IMR-90 (cell line): Measurements from ENCODE around the gene ZNF283.

Source experiments
- CEBPB ChIP-seq: IDR thresholded peaks from 2 replicates; pipeline ENCODE4 v1.6.1; 2012; ENCODE audit warnings: low read depth, low read length, improper control_type of control experiment
- CTCF ChIP-seq: conservative IDR thresholded peaks from 2 replicates; pipeline ENCODE4 v1.5.1; 2012; ENCODE audit warnings: mild to moderate bottlenecking, low read depth, low read length, improper control_type of control experiment
- ELK1 ChIP-seq: fragments of 150-350 bp; IDR thresholded peaks from 2 replicates; pipeline ENCODE4 v1.6.1; 2016; ENCODE audit warnings: low read depth, mild to moderate bottlenecking, low read length, moderate library complexity, borderline replicate concordance
- MAFK ChIP-seq: IDR thresholded peaks from 2 replicates; pipeline ENCODE4 v1.6.1; 2012; ENCODE audit warnings: low read depth, low read length, improper control_type of control experiment
- MXI1 ChIP-seq: IDR thresholded peaks from 2 replicates; pipeline ENCODE4 v1.6.1; 2012; ENCODE audit warnings: low read depth, mild to moderate bottlenecking, low read length, moderate library complexity, borderline replicate concordance
- POLR2A ChIP-seq: IDR thresholded peaks from 2 replicates; pipeline ENCODE4 v1.6.1; 2012; ENCODE audit warnings: mild to moderate bottlenecking, low read depth, low read length
- RAD21 ChIP-seq: IDR thresholded peaks from 2 replicates; pipeline ENCODE4 v1.6.1; 2012; ENCODE audit warnings: low read length, improper control_type of control experiment
- RCOR1 ChIP-seq: IDR thresholded peaks from 2 replicates; pipeline ENCODE4 v1.6.1; 2012; ENCODE audit warnings: mild to moderate bottlenecking, low read length, improper control_type of control experiment; ENCODE audit not compliant: insufficient replicate concordance
- RFX5 ChIP-seq: IDR thresholded peaks from 2 replicates; pipeline ENCODE4 v1.8.0; 2012; ENCODE audit warnings: low read depth, mild to moderate bottlenecking, low read length, moderate library complexity
- SMC3 ChIP-seq: fragments of 150-350 bp; IDR thresholded peaks from 2 replicates; pipeline ENCODE4 v1.6.1; 2016; ENCODE audit warnings: low read depth, mild to moderate bottlenecking, antibody characterized with exemption, low read length, moderate library complexity
- USF2 ChIP-seq: fragments of 150-350 bp; IDR thresholded peaks from 2 replicates; pipeline ENCODE4 v1.6.1; 2017; ENCODE audit warnings: mild to moderate bottlenecking, antibody characterized with exemption, low read length, low read depth

GRCh38 chr19:43839139-43839538, 12.0 kb downstream of the ZNF283 start:
- TF ChIP-seq SMC3 (no peak), POLR2A (no peak), USF2 (no peak), CTCF (no peak), CEBPB (no peak), MAFK (no peak), RFX5 (no peak), MXI1 (no peak), RAD21 (no peak), ELK1 (no peak), RCOR1 (no peak)
